Cardiac muscle cell (in vitro differentiated cells and primary cell): ENCODE measurements around the gene ACBD3. TPM values are rescaled to one million over a fixed set of nuclear protein-coding genes. Genes with fewer than 3 reads are reported as not detected.

Experiments
- DNase-seq, 2 donors: peaks; one replicate each; pipeline versions ENCODE4 v3.0.0 to v3.0.0-alpha.2; 2010 to 2017; ENCODE audit warnings: low read depth in 1 of 2, low spot score in 1 of 2
- H3K27ac ChIP-seq: fragments of 200-600 bp; sonication (generic); 2 replicates; pipeline ENCODE4 v1.5.1; 2016
- H3K27me3 ChIP-seq: fragments of 200-600 bp; sonication (generic); 2 replicates; pipeline ENCODE4 v1.6.0; 2016; ENCODE audit warnings: control low read depth
- H3K36me3 ChIP-seq: fragments of 200-600 bp; sonication (generic); 2 replicates; pipeline ENCODE4 v1.5.1; 2016; ENCODE audit warnings: control low read depth
- H3K4me1 ChIP-seq: fragments of 200-600 bp; sonication (generic); 2 replicates; pipeline ENCODE4 v1.8.1; 2017; ENCODE audit warnings: low read depth, mild to moderate bottlenecking, mixed run types
- H3K4me3 ChIP-seq: fragments of 200-600 bp; sonication (generic); 2 replicates; pipeline ENCODE4 v1.5.1; 2016; ENCODE audit warnings: mild to moderate bottlenecking
- H3K9me3 ChIP-seq: fragments of 200-600 bp; sonication (generic); 2 replicates; pipeline ENCODE4 v1.5.1; 2017; ENCODE audit warnings: low read depth, mild to moderate bottlenecking, control low read depth
- polyA plus RNA-seq: library from polyadenylated mRNA; unstranded; fragments of >200 nt; fragmentation: Nextera tagmentation; extraction: Ambion mirVana; gene quantifications from 2 replicates; pipeline ENCODE4 v1.2.1, GENCODE V29; 2016
- total RNA-seq: library from RNA; depleted of rRNA; stranded (reverse); fragments of >200 nt; gene quantifications from 2 replicates; pipeline ENCODE4 v1.2.3, GENCODE V29; 2016
- TF ChIP-seq, protein P1 (sequence below): IDR thresholded peaks from 2 replicates; pipeline ENCODE4 v1.5.1; 2012; ENCODE audit warnings: low read depth, mild to moderate bottlenecking, low read length

Gene ACBD3
- total and polyA plus RNA-seq, 2 experiments from 2014 or later, result 45.5 to 47.4 TPM

DNA sequence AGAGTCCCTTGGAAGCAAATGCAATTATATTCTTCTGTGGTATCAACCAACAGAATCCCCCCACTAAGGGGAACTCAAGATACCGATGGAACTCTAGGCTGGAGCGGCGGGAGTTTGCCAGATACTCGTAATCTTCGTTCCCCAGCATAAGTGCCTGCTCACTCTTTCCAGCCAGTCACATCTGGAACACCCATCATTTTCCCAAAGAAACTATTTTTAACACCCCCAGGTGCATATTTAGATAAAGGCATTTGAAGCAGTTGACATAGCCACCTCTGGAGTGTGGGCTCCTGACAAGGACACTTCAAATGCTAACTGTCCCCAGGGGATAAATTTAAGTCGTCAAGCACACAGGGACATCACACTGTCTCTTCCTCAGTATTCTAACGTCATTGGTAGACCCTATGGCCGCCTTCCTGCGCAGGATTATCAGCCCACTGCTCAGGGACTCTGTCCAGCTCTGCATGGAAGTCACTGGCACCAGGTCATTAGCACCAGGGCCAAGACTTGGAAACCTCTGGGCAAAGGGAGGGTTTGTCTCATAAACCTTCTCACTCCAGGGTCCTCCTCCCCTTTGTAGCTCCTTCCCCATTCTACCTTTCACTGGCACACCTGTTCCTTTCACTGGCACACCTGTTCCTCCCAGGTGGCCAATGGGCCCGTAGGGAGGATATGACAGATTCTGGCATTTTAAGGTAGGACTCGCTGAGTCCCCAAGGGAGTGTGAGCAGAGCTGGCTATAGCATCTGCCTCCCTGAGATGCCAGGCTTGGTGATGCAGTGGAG, 75.3 kb downstream of the ACBD3 start:
- H3K27me3 ChIP-seq, result no peaks in the 10 kb centered on the region
- H3K4me1 ChIP-seq, result peaks cover 11% of the 10 kb centered on the region
- DNase-seq, result peak in 1 of 2 donors; percentile 40
- TF ChIP-seq, protein P1, sequence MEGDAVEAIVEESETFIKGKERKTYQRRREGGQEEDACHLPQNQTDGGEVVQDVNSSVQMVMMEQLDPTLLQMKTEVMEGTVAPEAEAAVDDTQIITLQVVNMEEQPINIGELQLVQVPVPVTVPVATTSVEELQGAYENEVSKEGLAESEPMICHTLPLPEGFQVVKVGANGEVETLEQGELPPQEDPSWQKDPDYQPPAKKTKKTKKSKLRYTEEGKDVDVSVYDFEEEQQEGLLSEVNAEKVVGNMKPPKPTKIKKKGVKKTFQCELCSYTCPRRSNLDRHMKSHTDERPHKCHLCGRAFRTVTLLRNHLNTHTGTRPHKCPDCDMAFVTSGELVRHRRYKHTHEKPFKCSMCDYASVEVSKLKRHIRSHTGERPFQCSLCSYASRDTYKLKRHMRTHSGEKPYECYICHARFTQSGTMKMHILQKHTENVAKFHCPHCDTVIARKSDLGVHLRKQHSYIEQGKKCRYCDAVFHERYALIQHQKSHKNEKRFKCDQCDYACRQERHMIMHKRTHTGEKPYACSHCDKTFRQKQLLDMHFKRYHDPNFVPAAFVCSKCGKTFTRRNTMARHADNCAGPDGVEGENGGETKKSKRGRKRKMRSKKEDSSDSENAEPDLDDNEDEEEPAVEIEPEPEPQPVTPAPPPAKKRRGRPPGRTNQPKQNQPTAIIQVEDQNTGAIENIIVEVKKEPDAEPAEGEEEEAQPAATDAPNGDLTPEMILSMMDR, result no peak
- peak overlapping the region; percentile 61 for H3K4me3 ChIP-seq
- H3K36me3 ChIP-seq, result no peaks in the 10 kb centered on the region
- H3K9me3 ChIP-seq, result no peaks in the 10 kb centered on the region
- peak overlapping the region; percentile 68 for H3K27ac ChIP-seq

DNA sequence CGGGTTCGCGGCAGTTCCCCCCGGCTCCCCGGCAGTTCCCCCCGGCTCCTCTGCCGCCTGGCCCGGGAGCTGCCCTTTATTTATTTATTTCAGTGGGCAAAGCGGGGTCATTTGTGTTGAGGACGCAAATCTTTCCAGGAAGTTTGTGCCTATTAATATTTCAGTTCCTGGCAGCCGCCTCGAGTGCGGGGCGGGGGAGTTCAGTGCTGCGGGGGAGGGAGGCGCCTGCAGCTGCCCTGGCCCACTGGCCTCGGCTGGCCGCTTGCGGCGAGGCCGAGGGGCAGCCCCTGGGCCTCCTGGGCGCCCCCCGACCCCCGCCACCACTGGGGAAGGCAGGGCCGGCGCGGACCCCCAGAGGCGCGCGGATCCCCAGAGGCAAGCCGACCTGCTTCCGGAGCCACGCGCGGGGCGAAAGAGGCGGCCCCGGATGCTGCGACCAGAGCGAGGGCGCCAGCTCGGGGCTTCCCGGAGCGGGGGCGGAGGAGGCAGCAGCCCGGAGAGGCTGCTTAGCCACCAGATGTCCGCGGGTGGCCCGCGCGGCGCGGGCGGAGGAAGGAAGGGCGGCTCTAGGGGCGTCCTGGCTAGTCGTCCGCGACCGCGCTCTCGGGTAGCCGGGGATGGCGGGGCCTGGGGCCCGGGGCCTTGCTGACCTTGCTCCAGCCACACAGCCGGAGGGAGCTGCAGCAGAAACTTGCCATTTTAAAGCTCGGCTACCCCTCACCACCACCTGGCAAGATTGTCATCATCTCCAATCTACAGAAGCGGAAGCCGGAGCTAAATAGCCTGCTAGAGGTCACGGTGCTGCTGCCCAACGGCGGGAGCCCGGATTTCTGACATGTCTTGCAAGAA, 76.1 kb downstream of the ACBD3 start:
- peak; percentile 69 to 70 for DNase-seq
- Histone ChIP-seq H3K36me3 (no peaks in the 10 kb centered on the region), H3K9me3 (no peaks in the 10 kb centered on the region), H3K27ac (peak overlapping the region; percentile 68), H3K4me1 (peaks cover 11% of the 10 kb centered on the region), H3K27me3 (no peaks in the 10 kb centered on the region), H3K4me3 (peak overlapping the region; percentile 61)
- TF ChIP-seq, protein P1, result no peak

DNA sequence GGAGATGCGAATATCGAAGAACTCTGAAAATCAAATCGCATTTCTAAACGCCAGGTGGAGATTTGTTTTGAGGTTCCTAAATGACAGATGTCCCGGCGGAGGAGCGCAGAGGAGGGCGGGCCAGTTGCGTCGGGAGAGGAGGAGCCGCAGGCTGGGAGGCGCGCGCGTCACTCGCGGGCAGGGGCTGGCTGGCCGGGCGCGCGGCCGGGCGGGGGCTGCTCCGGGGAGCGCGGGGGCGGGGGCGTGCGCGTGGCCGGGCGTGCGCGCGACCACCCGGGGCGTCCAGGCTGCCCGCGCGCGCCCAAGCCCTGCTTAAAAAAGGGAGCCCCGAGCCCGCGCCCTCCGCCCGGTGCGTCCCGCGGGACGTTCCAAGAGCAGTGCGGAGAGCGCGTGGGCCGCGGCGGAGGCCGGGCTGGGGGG, 76.7 kb downstream of the ACBD3 start:
- H3K27ac ChIP-seq, result peak overlapping the region; percentile 68
- H3K36me3 ChIP-seq, result no peaks in the 10 kb centered on the region
- TF ChIP-seq, protein P1, result no peak
- peaks cover 11% of the 10 kb centered on the region for H3K4me1 ChIP-seq
- H3K27me3 ChIP-seq, result no peaks in the 10 kb centered on the region
- peak; percentile 89 to 91 for DNase-seq
- no peaks in the 10 kb centered on the region for H3K9me3 ChIP-seq
- H3K4me3 ChIP-seq, result peak overlapping the region; percentile 61

DNA sequence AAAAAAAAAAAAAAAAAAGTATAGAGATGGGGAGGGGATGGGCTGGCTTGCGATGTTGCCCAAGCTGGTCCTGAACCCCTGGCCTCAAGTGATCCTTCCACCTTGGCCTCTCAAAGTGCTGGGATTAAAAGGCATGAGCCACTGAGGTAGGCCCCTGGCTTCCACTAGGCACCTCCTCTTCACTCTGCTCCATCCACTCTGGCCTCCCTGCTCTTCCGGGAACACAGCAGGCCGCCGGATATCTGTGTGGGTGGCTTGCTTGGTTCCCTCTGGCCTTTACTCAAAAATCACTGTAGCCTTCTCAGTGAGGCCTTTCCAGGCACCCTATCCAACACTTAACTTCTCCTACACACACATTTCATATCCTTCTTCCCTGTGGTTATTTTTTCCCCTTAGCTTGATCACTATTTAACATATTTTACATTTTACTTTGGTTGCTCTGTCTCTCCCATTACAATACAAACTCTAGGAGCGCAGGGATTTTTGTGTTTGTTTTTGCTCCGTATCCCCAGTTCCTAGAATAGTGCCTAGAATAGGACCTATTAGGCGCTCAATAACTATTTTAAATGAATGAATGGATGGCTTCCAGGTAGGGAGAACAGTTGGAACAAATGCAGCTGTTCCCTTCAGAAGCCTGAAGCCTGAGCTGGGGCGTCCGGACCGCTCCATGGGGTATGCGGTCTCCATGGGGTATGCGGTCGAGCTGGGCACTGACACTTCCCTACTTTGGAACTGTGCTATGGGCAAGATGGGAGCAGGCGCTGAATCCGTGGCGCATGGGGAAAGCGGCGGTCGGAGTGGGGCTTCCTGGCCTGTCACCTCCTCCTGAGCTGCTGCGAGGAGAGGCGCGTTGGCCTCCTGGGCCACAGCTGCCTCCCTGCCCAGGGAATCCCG, 77.4 kb downstream of the ACBD3 start:
- H3K4me3 ChIP-seq, result peak overlapping the region; percentile 61
- peaks cover 11% of the 10 kb centered on the region for H3K4me1 ChIP-seq
- H3K27me3 ChIP-seq, result no peaks in the 10 kb centered on the region
- no peaks in the 10 kb centered on the region for H3K36me3 ChIP-seq
- peak overlapping the region; percentile 34 for H3K27ac ChIP-seq
- DNase-seq, result peak in 1 of 2 donors; percentile 83
- TF ChIP-seq, protein P1, result no peak
- no peaks in the 10 kb centered on the region for H3K9me3 ChIP-seq
